ENCODE data around the gene PTPRN2. TPM values are rescaled to one million over a fixed set of nuclear protein-coding genes. Genes with fewer than 3 reads are reported as not detected.

The PTPRN2 gene
- total and polyA plus RNA-seq, 2 of the 8 experiments (the other 6 are each of a cell fraction or from before 2014, with no cell fraction given): 2.6 to 4.5 TPM

DNA sequence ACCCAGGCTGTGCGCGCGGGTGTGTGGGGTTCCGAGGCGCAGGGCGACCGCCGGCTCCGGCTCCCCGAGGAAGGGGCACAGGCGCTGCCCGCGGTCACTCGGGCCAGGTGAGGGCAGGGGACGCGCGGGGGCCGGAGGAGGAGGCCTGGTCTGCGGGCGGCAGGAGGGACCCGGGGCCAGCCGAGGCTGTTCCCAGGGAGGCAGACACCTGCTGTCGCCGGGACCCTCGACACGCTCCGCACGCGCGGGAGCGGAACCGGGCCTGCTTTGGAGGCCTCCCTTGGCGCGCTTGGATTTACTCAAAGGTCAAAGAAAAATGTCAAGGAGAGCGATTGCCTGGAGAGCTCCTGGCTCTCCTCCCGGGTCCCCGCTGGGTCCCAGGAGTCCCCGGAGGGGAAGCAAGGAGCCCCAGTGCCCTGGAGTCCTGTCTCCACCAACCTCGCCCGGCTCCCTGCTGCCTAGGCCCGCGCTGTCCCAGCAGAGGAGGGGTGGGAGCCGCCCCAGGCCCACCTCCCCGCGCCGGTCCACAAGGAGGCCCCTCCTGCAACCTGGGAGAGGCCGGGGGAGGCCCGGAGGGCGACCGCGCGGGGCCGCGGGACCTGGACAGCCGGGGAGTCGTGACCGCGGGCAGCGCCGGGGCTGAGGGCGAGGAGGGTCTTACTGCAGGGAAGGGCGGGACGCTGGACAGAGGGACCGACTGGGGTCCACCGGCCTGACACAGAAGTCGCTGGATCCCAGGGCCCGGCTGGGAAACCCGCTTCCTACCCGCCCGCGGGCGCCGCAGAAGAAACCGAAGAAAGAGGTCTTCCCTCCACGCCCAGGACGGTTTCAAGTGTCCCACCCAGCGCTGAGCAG, 902.0 kb downstream of the PTPRN2 start:
- Histone ChIP-seq H3K14ac (ENCODE audit: insufficient read length) (no peak overlapping the region), H3K23ac (ENCODE audit: insufficient read length) (no peak overlapping the region), H4K91ac (replicated peaks; ENCODE audit: insufficient read length, low read length) (no peak overlapping the region), H3K27ac (ENCODE audit: low read depth, low read length) (no peak overlapping the region), H2BK15ac (ENCODE audit: low read length) (no peak overlapping the region), H3K23me2 (ENCODE audit: low read depth, low read length) (peaks cover 11% of the 10 kb centered on the region; the same call in 1 of the 2 replicates), H3K4me2 (ENCODE audit: insufficient read depth in 1 of 2, low read depth in 2 of 2, low read length in 2 of 2) (peak overlapping the region; percentile 56 to 78), H3K9me3 (ENCODE audit: insufficient read depth in 2 of 2, low read depth in 1 of 2, low read length in 1 of 2) (no peaks in the 10 kb centered on the region; a peak in 1 of 4 replicates), H3K56ac (replicated peaks; ENCODE audit: insufficient read length, low read depth, low read length) (no peak overlapping the region), H4K8ac (ENCODE audit: extremely low read depth, insufficient read depth, low read length) (no peak overlapping the region), H2BK120ac (replicated peaks; ENCODE audit: low read depth, low read length) (no peak overlapping the region), H3K79me2 (ENCODE audit: control insufficient read depth in 1 of 2, insufficient read depth in 2 of 2, low read length in 2 of 2) (no peaks in the 10 kb centered on the region), H3K4ac (replicated peaks; ENCODE audit: insufficient read length, low read depth, low read length) (no peak overlapping the region), H3K18ac (ENCODE audit: extremely low read depth, low read length) (no peak overlapping the region), H3K27me3 (replicated peaks in 1 of 4; ENCODE audit: control insufficient read depth in 3 of 4, extremely low read depth in 1 of 4, insufficient read depth in 3 of 4, low read length in 3 of 4) (peaks cover 87 to 97% (median 92%) of the 10 kb centered on the region in 4 experiments), H4K5ac (ENCODE audit: insufficient read length, low read depth, low read length) (no peak overlapping the region), H2BK12ac (ENCODE audit: low read depth, low read length) (no peak overlapping the region), H2BK20ac (ENCODE audit: low read length) (no peak overlapping the region), H4K20me1 (replicated peaks in 1 of 2; ENCODE audit: control insufficient read depth in 1 of 2, insufficient read depth in 2 of 2, low read length in 2 of 2) (peaks cover 25 to 34% of the 10 kb centered on the region in 2 experiments), H3K36me3 (ENCODE audit: control insufficient read depth in 2 of 4, insufficient read depth in 4 of 4, low read length in 3 of 4) (peaks cover 0 to 17% (median 0%) of the 10 kb centered on the region in 4 experiments; a peak in 1 of 8 replicates), H3K4me1 (replicated peaks in 1 of 4; ENCODE audit: control insufficient read depth in 3 of 4, insufficient read depth in 4 of 4, low read length in 3 of 4) (peaks cover 7 to 38% (median 18%) of the 10 kb centered on the region in 4 experiments), H2AK5ac (ENCODE audit: low read depth, low read length) (no peak overlapping the region), H2AFZ (ENCODE audit: low read length) (no peak overlapping the region), H3K4me3 (ENCODE audit: extremely low read depth in 1 of 4, insufficient read depth in 2 of 4, low read depth in 3 of 4, low read length in 4 of 4) (peak overlapping the region in 2 of 4 experiments; percentile 5 to 58; a peak in 4 of 8 replicates), H3K79me1 (ENCODE audit: low read depth, low read length) (no peaks in the 10 kb centered on the region), H3K9ac (replicated peaks in 1 of 4; ENCODE audit: extremely low read depth in 1 of 4, low read depth in 3 of 4, low read length in 3 of 4) (no peak overlapping the region), H2BK5ac (ENCODE audit: low read depth, low read length) (no peak overlapping the region)
- peak in 1 of 2 experiments; percentile 69 for DNase-seq (ENCODE audit: low read depth in 1 of 2, low spot score in 2 of 2)
- ChIA-PET CTCF (ENCODE audit: partially characterized antibody) (no interaction called here), POLR2A (ENCODE audit: partially characterized antibody) (no interaction called here)
- no peak for FAIRE-seq
- 3% methylated on average over 62 of the region's 77 CpGs; no CpG with 5 or more reads in 1 of the 2 experiments for WGBS, 2 experiments (ENCODE audit: extremely low coverage in 1 of 2, insufficient coverage in 1 of 2, insufficient read length in 1 of 2, insufficient replicate concordance in 2 of 2, low coverage in 1 of 2, low lambda C conversion rate in 2 of 2, missing lambda C conversion rate in 1 of 2)
- no peak for TF ChIP-seq BCL11A (IDR thresholded peaks at IDR 0.05; ENCODE audit: low read depth in 2 of 2, low read length in 2 of 2)
- no peak for TF ChIP-seq CTCF (IDR thresholded peaks at IDR 0.05; ENCODE audit: control extremely low read depth in 1 of 3, insufficient read depth in 1 of 3, low read depth in 1 of 3, low read length in 3 of 3)
- no peak for TF ChIP-seq CBX5 (IDR thresholded peaks at IDR 0.05; ENCODE audit: low read depth, low read length)
- no peak for TF ChIP-seq E2F6 (IDR thresholded peaks at IDR 0.05)
- TF ChIP-seq ATF3 (IDR thresholded peaks at IDR 0.05; ENCODE audit: insufficient read depth, low read depth, low read length): no peak
- no peak for TF ChIP-seq KDM1A (IDR thresholded peaks at IDR 0.05; ENCODE audit: borderline replicate concordance, low read length)
- TF ChIP-seq EP300 (IDR thresholded peaks at IDR 0.05; ENCODE audit: borderline replicate concordance in 1 of 2, low read depth in 2 of 2, low read length in 2 of 2): no peak

All from H1 (cell line).